ENCODE results near the gene PSMA5.

GRCh38 chr1:109423498-109423897 is 2.8 kb downstream of the PSMA5 start:
- no peak for TF ChIP-seq CTCF (IDR thresholded peaks at IDR 0.05; ENCODE audit: poor library complexity)
- TF ChIP-seq EZH2phosphoT487 (IDR thresholded peaks at IDR 0.05; ENCODE audit: low read depth, severe bottlenecking, unreplicated experiment) = no peak
